HEK293 (cell line): ENCODE data around the gene AFG1L.

Experiments used
- ZNF76 ChIP-seq: fragments of 450-650 bp; formaldehyde crosslinking; IDR thresholded peaks from 2 replicates; pipeline ENCODE4; 2016; ENCODE audit warnings: low read depth, missing biosample characterization, missing genetic modification characterization, borderline replicate concordance
- TF ChIP-seq, protein P1 (sequence below): fragments of 450-650 bp; formaldehyde crosslinking; IDR thresholded peaks from 2 replicates; pipeline ENCODE4 v1.5.1; 2016; ENCODE audit warnings: missing biosample characterization, missing genetic modification characterization

GRCh38 chr6:108546079-108547049 is 251.5 kb downstream of the AFG1L start:
- TF ChIP-seq, protein P1, sequence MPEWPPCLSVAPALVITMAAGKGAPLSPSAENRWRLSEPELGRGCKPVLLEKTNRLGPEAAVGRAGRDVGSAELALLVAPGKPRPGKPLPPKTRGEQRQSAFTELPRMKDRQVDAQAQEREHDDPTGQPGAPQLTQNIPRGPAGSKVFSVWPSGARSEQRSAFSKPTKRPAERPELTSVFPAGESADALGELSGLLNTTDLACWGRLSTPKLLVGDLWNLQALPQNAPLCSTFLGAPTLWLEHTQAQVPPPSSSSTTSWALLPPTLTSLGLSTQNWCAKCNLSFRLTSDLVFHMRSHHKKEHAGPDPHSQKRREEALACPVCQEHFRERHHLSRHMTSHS (tag by site-specific recombination): no peak
- no peak for TF ChIP-seq ZNF76 (tag by site-specific recombination)
